IMR-90 (cell line): Measurements from ENCODE around the gene FBXO30. TPM values are rescaled to one million over a fixed set of nuclear protein-coding genes. Genes with fewer than 3 reads are reported as not detected.

Source experiments
- ATAC-seq: fragments of 200-7000 bp; cut with Tn5 transposase; 2 replicates; pipeline ENCODE4 v1.9.1; 2020; ENCODE audit warnings: low read depth, mild to moderate bottlenecking, moderate library complexity
- BruUV-seq: library from RNA; stranded (reverse); fragments of 400-500 nt; replicated peaks from 2 replicates; lab custom pipeline; 2021; lab: Mats Ljungman, UMichigan
- CTCF ChIA-PET: fragments of 300-600 bp; formaldehyde crosslinking; extraction: SDS; loops from one replicate; lab custom pipeline; 2021; ENCODE audit warnings: antibody characterized with exemption; lab: Yijun Ruan, JAX
- POLR2A ChIA-PET: fragments of 300-600 bp; sonication (Branson Sonifier 250); formaldehyde crosslinking; loops from one replicate; lab custom pipeline; 2022; ENCODE audit warnings: antibody characterized with exemption; ENCODE audit not compliant: unreplicated experiment; lab: Charles Lee
- DNase-seq: peaks from one replicate; pipeline ENCODE4 v3.0.0; 2013
- H2AFZ ChIP-seq: replicated peaks from 2 replicates; pipeline ENCODE3; 2013; ENCODE audit warnings: low read length, mild to moderate bottlenecking; ENCODE audit not compliant: poor library complexity
- H2AK5ac ChIP-seq: 2 replicates; pipeline ENCODE4 v1.6.1; 2013; ENCODE audit warnings: low read depth, low read length, inconsistent platforms
- H2AK9ac ChIP-seq: replicated peaks from 2 replicates; pipeline ENCODE3; 2013; ENCODE audit warnings: mild to moderate bottlenecking, low read depth, low read length, moderate library complexity; ENCODE audit not compliant: poor library complexity
- H2BK120ac ChIP-seq: 2 replicates; pipeline ENCODE4 v1.6.1; 2013; ENCODE audit warnings: low read depth, low read length, inconsistent platforms
- H2BK15ac ChIP-seq: 3 replicates; pipeline ENCODE4 v1.6.1; 2013; ENCODE audit warnings: low read depth, low read length, inconsistent platforms
- H2BK20ac ChIP-seq: 2 replicates; pipeline ENCODE4 v1.6.1; 2013; ENCODE audit warnings: low read depth, mild to moderate bottlenecking, inconsistent platforms, low read length, moderate library complexity
- H2BK5ac ChIP-seq: 2 replicates; pipeline ENCODE4 v1.6.1; 2013; ENCODE audit warnings: mild to moderate bottlenecking, low read depth, low read length, inconsistent platforms; ENCODE audit not compliant: poor library complexity, severe bottlenecking
- H3K14ac ChIP-seq: replicated peaks from 2 replicates; pipeline ENCODE4 v1.6.1; 2013; ENCODE audit warnings: low read depth, low read length, inconsistent platforms
- H3K18ac ChIP-seq: 2 replicates; pipeline ENCODE4 v1.6.1; 2013; ENCODE audit warnings: low read depth, low read length, control low read depth
- H3K23ac ChIP-seq: 2 replicates; pipeline ENCODE4 v1.6.1; 2013; ENCODE audit warnings: low read depth, low read length, inconsistent platforms
- H3K27ac ChIP-seq: 2 replicates; pipeline ENCODE4 v1.5.1; 2013; ENCODE audit warnings: mild to moderate bottlenecking, control low read depth, low read length; ENCODE audit not compliant: insufficient read depth
- H3K27me3 ChIP-seq: 2 replicates; pipeline ENCODE4 v1.6.1; 2013; ENCODE audit warnings: low read length; ENCODE audit not compliant: control insufficient read depth, insufficient read depth
- H3K36me3 ChIP-seq: 2 replicates; pipeline ENCODE4 v1.6.1; 2013; ENCODE audit warnings: low read length, mixed read lengths; ENCODE audit not compliant: control insufficient read depth, insufficient read depth
- H3K4ac ChIP-seq: 2 replicates; pipeline ENCODE4 v1.6.1; 2013; ENCODE audit warnings: low read depth, low read length, inconsistent platforms
- H3K4me1 ChIP-seq: 2 replicates; pipeline ENCODE4 v1.6.1; 2013; ENCODE audit warnings: low read length, mixed read lengths; ENCODE audit not compliant: control insufficient read depth, insufficient read depth
- H3K4me2 ChIP-seq: 2 replicates; pipeline ENCODE4 v1.6.1; 2013; ENCODE audit warnings: low read depth, mild to moderate bottlenecking, control low read depth, low read length, moderate library complexity
- H3K4me3 ChIP-seq: 2 replicates; pipeline ENCODE4 v1.5.1; 2013; ENCODE audit warnings: low read depth, mild to moderate bottlenecking, control low read depth, low read length, moderate library complexity; ENCODE audit not compliant: insufficient read depth
- H3K56ac ChIP-seq: 2 replicates; pipeline ENCODE4 v1.6.1; 2013; ENCODE audit warnings: low read length, inconsistent platforms; ENCODE audit not compliant: insufficient read depth; ENCODE audit errors: extremely low read depth
- H3K79me1 ChIP-seq, 2 experiments: 2 replicates each; pipeline ENCODE4 v1.6.1; 2013; ENCODE audit warnings: low read length in 2 of 2, inconsistent platforms in 1 of 2, low read depth in 1 of 2
- H3K9ac ChIP-seq: 2 replicates; pipeline ENCODE4 v1.6.1; 2013; ENCODE audit warnings: low read depth, low read length, control low read depth
- H3K9me1 ChIP-seq: 2 replicates; pipeline ENCODE4 v1.6.1; 2013; ENCODE audit warnings: low read length, inconsistent platforms; ENCODE audit not compliant: insufficient read depth
- H3K9me3 ChIP-seq: 2 replicates; pipeline ENCODE4 v1.6.1; 2013; ENCODE audit warnings: low read length; ENCODE audit not compliant: control insufficient read depth, insufficient read depth
- H4K20me1 ChIP-seq: 2 replicates; pipeline ENCODE4 v1.6.1; 2013; ENCODE audit warnings: low read length, inconsistent platforms; ENCODE audit not compliant: insufficient read depth
- H4K5ac ChIP-seq: 2 replicates; pipeline ENCODE4 v1.6.1; 2013; ENCODE audit warnings: mild to moderate bottlenecking, low read depth, low read length, control low read depth
- H4K8ac ChIP-seq, 2 experiments: 2 replicates each; pipeline ENCODE4 v1.6.1; 2013; ENCODE audit warnings: low read depth in 2 of 2, low read length in 2 of 2, control low read depth in 1 of 2, inconsistent platforms in 1 of 2
- H4K91ac ChIP-seq: 2 replicates; pipeline ENCODE4 v1.6.1; 2013; ENCODE audit warnings: low read depth, low read length, inconsistent platforms; ENCODE audit not compliant: insufficient read depth
- BHLHE40 ChIP-seq: fragments of 150-350 bp; IDR thresholded peaks from 2 replicates; pipeline ENCODE4 v1.6.1; 2016; ENCODE audit warnings: mild to moderate bottlenecking, low read depth, low read length
- CEBPB ChIP-seq: IDR thresholded peaks from 2 replicates; pipeline ENCODE4 v1.6.1; 2012; ENCODE audit warnings: low read depth, low read length, improper control_type of control experiment
- CTCF ChIP-seq: conservative IDR thresholded peaks from 2 replicates; pipeline ENCODE4 v1.5.1; 2012; ENCODE audit warnings: mild to moderate bottlenecking, low read depth, low read length, improper control_type of control experiment
- FOS ChIP-seq: fragments of 150-350 bp; IDR thresholded peaks from 2 replicates; pipeline ENCODE4 v1.6.1; 2016; ENCODE audit warnings: low read depth, low read length
- MAFK ChIP-seq: IDR thresholded peaks from 2 replicates; pipeline ENCODE4 v1.6.1; 2012; ENCODE audit warnings: low read depth, low read length, improper control_type of control experiment
- MXI1 ChIP-seq: IDR thresholded peaks from 2 replicates; pipeline ENCODE4 v1.6.1; 2012; ENCODE audit warnings: low read depth, mild to moderate bottlenecking, low read length, moderate library complexity, borderline replicate concordance
- NFE2L2 ChIP-seq: fragments of 150-350 bp; IDR thresholded peaks from 2 replicates; pipeline ENCODE4 v1.6.1; 2016; ENCODE audit warnings: low read depth, mild to moderate bottlenecking, low read length
- POLR2A ChIP-seq: IDR thresholded peaks from 2 replicates; pipeline ENCODE4 v1.6.1; 2012; ENCODE audit warnings: mild to moderate bottlenecking, low read depth, low read length
- RAD21 ChIP-seq: IDR thresholded peaks from 2 replicates; pipeline ENCODE4 v1.6.1; 2012; ENCODE audit warnings: low read length, improper control_type of control experiment
- RCOR1 ChIP-seq: IDR thresholded peaks from 2 replicates; pipeline ENCODE4 v1.6.1; 2012; ENCODE audit warnings: mild to moderate bottlenecking, low read length, improper control_type of control experiment; ENCODE audit not compliant: insufficient replicate concordance
- WGBS, 2 experiments: methylation state at CpG; one replicate each; pipeline versions ENCODE4 v1.1.5 to v1.1.7; 2013; ENCODE audit warnings: missing lambda C conversion rate in 2 of 2; ENCODE audit not compliant: insufficient read length in 1 of 2; ENCODE audit errors: extremely low coverage in 2 of 2; 5-methylcytosine and 5-hydroxymethylcytosine counted together
- dilution Hi-C: fragments of 300-500 bp; cut with HindIII; formaldehyde crosslinking; loops from one replicate; pipeline ENCODE4 v1.14.3; 2018; ENCODE audit warnings: low sequenced_read_pairs; ENCODE audit not compliant: unreplicated experiment
- in situ Hi-C: fragments of 300-500 bp; cut with MboI; formaldehyde crosslinking; loops from 3 replicates; pipeline ENCODE4 v1.14.3; 2019; ENCODE audit warnings: low sequenced_read_pairs, inconsistent platforms, mixed read lengths
- intact Hi-C: fragments of 100-400 bp; cut with micrococcal nuclease; formaldehyde crosslinking; loops from 2 replicates; pipeline ENCODE4 v1.10.0; 2022
- polyA plus RNA-seq, 3 experiments: library from polyadenylated mRNA; depleted of rRNA; stranded (reverse); fragments of >200 nt; gene quantifications; 2 replicates each; pipeline ENCODE4 v1.2.3, GENCODE V29; 2012; ENCODE audit warnings: low replicate concordance in 1 of 3
- total RNA-seq: library from RNA; depleted of rRNA; stranded (reverse); fragments of >200 nt; gene quantifications from 2 replicates; pipeline ENCODE4 v1.2.3, GENCODE V29; 2012

The FBXO30 gene
- total and polyA plus RNA-seq, 2 of the 4 experiments (the other 2 are of a cell fraction): 3.1 to 9.3 TPM

DNA sequence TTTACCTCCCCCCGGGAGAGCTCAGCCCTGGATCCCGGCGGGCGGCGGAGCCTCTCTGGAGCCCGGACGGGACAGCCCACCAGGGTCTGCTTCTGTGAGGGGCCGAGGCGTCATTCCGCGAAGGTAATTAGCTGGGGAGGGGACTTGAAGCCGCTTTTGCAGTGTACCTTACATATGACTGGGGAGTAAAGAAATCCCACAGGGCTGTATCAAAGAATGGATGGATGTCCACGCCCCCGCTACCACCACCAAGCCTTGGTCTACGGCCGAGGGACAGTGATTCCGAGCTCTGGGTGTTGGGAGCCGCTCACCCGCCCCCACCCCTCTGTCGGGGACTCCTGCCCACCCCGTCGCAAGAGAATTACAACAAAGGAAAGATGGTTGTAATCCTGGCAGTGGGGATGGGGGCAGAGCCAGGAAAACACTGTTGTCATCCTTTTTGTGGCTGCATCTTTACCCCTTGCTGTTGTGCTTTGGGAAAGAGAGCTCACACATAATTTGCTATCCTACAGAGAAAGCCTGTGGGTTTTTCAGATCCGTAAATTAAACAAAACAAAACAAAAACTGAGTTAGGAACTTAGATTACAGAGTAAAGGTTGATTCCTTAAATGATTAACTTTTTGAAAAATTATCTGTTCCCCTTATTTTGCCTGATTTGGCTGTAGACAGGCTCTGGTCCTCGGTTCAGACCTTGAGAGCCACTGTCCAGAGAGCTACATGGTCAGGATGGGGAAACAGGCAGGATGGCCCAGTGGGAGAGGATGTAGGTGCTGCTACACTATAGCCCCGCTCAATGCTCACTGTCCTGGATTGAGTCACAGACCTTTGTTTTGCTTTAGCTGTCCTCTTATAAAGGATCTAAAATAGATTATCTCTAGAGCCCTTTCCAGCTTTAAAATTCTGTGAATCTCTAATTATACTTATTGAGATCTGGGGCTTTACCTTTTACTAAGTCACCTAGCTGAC, 997 bp upstream of the FBXO30 start:
- peak overlapping the region; percentile 85 for H3K9ac ChIP-seq
- peaks cover 11 to 28% of the 10 kb centered on the region in 2 experiments for H3K79me1 ChIP-seq
- peaks cover 3% of the 10 kb centered on the region for H3K9me1 ChIP-seq
- 0 out of 2 replicates have a peak, but pooled peaks cover 1% of the 10 kb centered on the region for H3K36me3 ChIP-seq
- H3K27ac ChIP-seq: peak overlapping the region; percentile 93
- peak overlapping the region; percentile 90 for H4K91ac ChIP-seq
- H3K14ac ChIP-seq: peak overlapping the region; percentile 62
- peak overlapping the region; percentile 99 for H3K4me3 ChIP-seq
- H3K56ac ChIP-seq: peak overlapping the region; percentile 95; the same call in 1 of the 2 replicates
- H3K9me3 ChIP-seq: no peaks in the 10 kb centered on the region
- ChIA-PET POLR2A (interaction anchor here (1.3 kb wide), 1 partner anchor 8 kb away, joined by 5 read pairs; no protein-coding TSS in a partner anchor), CTCF (interaction anchor here (1.1 to 1.2 kb wide), 2 partner anchors 8 to 22 kb away, joined by 3 read pairs; no protein-coding TSS in a partner anchor)
- TF ChIP-seq MXI1 (no peak), MAFK (no peak), RAD21 (no peak), BHLHE40 (no peak), FOS (no peak), RCOR1 (no peak), CTCF (no peak), CEBPB (no peak), NFE2L2 (no peak), POLR2A (no peak)
- peak overlapping the region; percentile 98 for H3K4me2 ChIP-seq
- no TSS peak for BruUV-seq
- H4K8ac ChIP-seq: peak overlapping the region; percentile 87 to 96
- H4K5ac ChIP-seq: peak overlapping the region; percentile 97
- peak overlapping the region; percentile 73 for H2AK5ac ChIP-seq
- 0% methylated on average over 2 of the region's 25 CpGs; no CpG with 5 or more reads in 1 of the 2 experiments for WGBS, 2 experiments
- H3K4me1 ChIP-seq: peaks cover 6% of the 10 kb centered on the region
- H2AK9ac ChIP-seq: peak overlapping the region; percentile 86
- DNase-seq (peak; percentile 40), ATAC-seq (peak; percentile 21)
- peaks cover 13% of the 10 kb centered on the region for H4K20me1 ChIP-seq
- intact Hi-C loops (loop anchor here (2.0 to 10.0 kb wide), 2 partner anchors 67 to 729 kb away; partner anchors contain the start of gene RAB32), dilution Hi-C loops (no loop called here), in situ Hi-C loops (no loop called here)
- peak overlapping the region; percentile 88 for H2BK5ac ChIP-seq
- H3K18ac ChIP-seq: peak overlapping the region; percentile 97
- no peak overlapping the region for H2BK20ac ChIP-seq
- H3K4ac ChIP-seq: peak overlapping the region; percentile 79
- peak overlapping the region; percentile 55; the same call in 2 of the 3 replicates for H2BK15ac ChIP-seq
- H3K23ac ChIP-seq: peak overlapping the region; percentile 78
- peak overlapping the region; percentile 31; the same call in 1 of the 2 replicates for H2BK120ac ChIP-seq
- H3K27me3 ChIP-seq: no peaks in the 10 kb centered on the region
- H2AFZ ChIP-seq: peak overlapping the region; percentile 97
